K562 (cell line): ENCODE data around the gene KCNK18. TPM values are rescaled to one million over a fixed set of nuclear protein-coding genes. Genes with fewer than 3 reads are reported as not detected.

Experiments
- ATAC-seq: fragments of 200-7000 bp; cut with Tn5 transposase; 3 replicates; pipeline ENCODE4 v1.9.1; 2020; ENCODE audit warnings: moderate library complexity
- BruUV-seq: library from RNA; stranded (reverse); fragments of 400-500 nt; replicated peaks from 2 replicates; lab custom pipeline; 2021; lab: Mats Ljungman, UMichigan
- CTCF ChIA-PET: fragments of 300-600 bp; formaldehyde crosslinking; extraction: SDS; loops from one replicate; lab custom pipeline; 2021; ENCODE audit warnings: low intra/inter-chr PET ratio; lab: Yijun Ruan, JAX
- POLR2A ChIA-PET: fragments of 300-600, 350-650 bp; sonication (Branson Sonifier 250); formaldehyde crosslinking; extraction: SDS; loops from one replicate; lab custom pipeline; 2021; ENCODE audit warnings: antibody characterized with exemption, inconsistent platforms; lab: Yijun Ruan, JAX
- DNase-seq, 4 experiments: peaks; one replicate each; pipeline versions ENCODE4 v3.0.0 to v3.0.0-alpha.2; 2011 to 2018; ENCODE audit warnings: low spot score in 3 of 4, mixed read lengths in 3 of 4; ENCODE audit errors: extremely low read depth in 1 of 4
- FAIRE-seq: peaks from 2 replicates; lab custom pipeline; 2011; peaks lifted over from hg19 to GRCh38; lab: Jason Lieb, UNC
- H2AFZ ChIP-seq: 2 replicates; pipeline ENCODE4 v1.6.0; 2011; ENCODE audit warnings: low read depth, low read length, control low read depth, inconsistent platforms
- H3K27ac ChIP-seq: fragments of 200-600 bp; 3 replicates; pipeline ENCODE4 v1.8.0; 2011; ENCODE audit warnings: low read depth, mild to moderate bottlenecking, control low read depth, inconsistent platforms, low read length, moderate library complexity, mixed read lengths; ENCODE audit errors: extremely low read depth
- H3K27me3 ChIP-seq, 2 experiments: fragments of 300-600 bp in 1 of 2; 2 replicates in 1 of 2; 3 replicates in 1 of 2; pipeline versions ENCODE4 v1.6.0 to v1.8.0; 2011; ENCODE audit warnings: inconsistent platforms in 2 of 2, low read length in 2 of 2, mild to moderate bottlenecking in 1 of 2, mixed read lengths in 1 of 2, moderate library complexity in 1 of 2; ENCODE audit not compliant: control insufficient read depth in 2 of 2, insufficient read depth in 2 of 2
- H3K36me3 ChIP-seq: fragments of 300-600 bp; 3 replicates; pipeline ENCODE4 v1.8.0; 2011; ENCODE audit warnings: mild to moderate bottlenecking, low read length, inconsistent platforms; ENCODE audit not compliant: control insufficient read depth, insufficient read depth
- H3K4me1 ChIP-seq, 2 experiments: fragments of 200-600 bp in 1 of 2; replicated peaks in 1 of 2; 2 replicates in 1 of 2; 3 replicates in 1 of 2; pipeline versions ENCODE4 v1.5.1 to v1.8.0; 2011; ENCODE audit warnings: inconsistent platforms in 2 of 2, low read length in 2 of 2, mild to moderate bottlenecking in 1 of 2, mixed read lengths in 1 of 2, moderate library complexity in 1 of 2; ENCODE audit not compliant: control insufficient read depth in 2 of 2, insufficient read depth in 2 of 2
- H3K4me2 ChIP-seq: 2 replicates; pipeline ENCODE4 v1.6.1; 2011; ENCODE audit warnings: low read length, control low read depth, inconsistent platforms, mixed read lengths; ENCODE audit not compliant: insufficient read depth
- H3K4me3 ChIP-seq: fragments of 200-600 bp; sonication (generic), shearing (Covaris generic); 2 replicates; pipeline ENCODE4 v1.5.1; 2016; ENCODE audit warnings: control low read depth, inconsistent platforms
- H3K79me2 ChIP-seq: fragments of 200-600 bp; 3 replicates; pipeline ENCODE4 v1.8.0; 2011; ENCODE audit warnings: low read length, inconsistent platforms; ENCODE audit not compliant: control insufficient read depth, insufficient read depth
- H3K9ac ChIP-seq, 2 experiments: 2 replicates each; pipeline versions ENCODE4 v1.6.0 to v1.6.1; 2011; ENCODE audit warnings: low read depth in 2 of 2, low read length in 2 of 2, control low read depth in 1 of 2, inconsistent platforms in 1 of 2, mild to moderate bottlenecking in 1 of 2, mixed read lengths in 1 of 2; ENCODE audit not compliant: insufficient read depth in 1 of 2
- H3K9me1 ChIP-seq: one replicate; pipeline ENCODE4 v1.6.0; 2011; ENCODE audit warnings: inconsistent platforms, mild to moderate bottlenecking, low read length, moderate library complexity; ENCODE audit not compliant: control insufficient read depth, insufficient read depth
- H3K9me3 ChIP-seq: replicated peaks from 2 replicates; pipeline ENCODE4 v1.5.1; 2011; ENCODE audit warnings: low read depth, low read length, inconsistent platforms; ENCODE audit not compliant: control insufficient read depth, insufficient read depth
- H4K20me1 ChIP-seq: replicated peaks from 2 replicates; pipeline ENCODE4 v1.6.1; 2011; ENCODE audit warnings: low read length, inconsistent platforms, mixed read lengths; ENCODE audit not compliant: control insufficient read depth, insufficient read depth
- CBX2 ChIP-seq: fragments of 200-600 bp; sonication (generic); IDR thresholded peaks from one replicate; pipeline ENCODE4 v1.6.1; 2012; ENCODE audit warnings: mild to moderate bottlenecking, low read length, inconsistent platforms; ENCODE audit not compliant: insufficient read depth, poor library complexity, severe bottlenecking
- CTBP1 ChIP-seq: fragments of 450-650 bp; IDR thresholded peaks from 2 replicates; pipeline ENCODE4 v1.6.1; 2016; ENCODE audit warnings: borderline replicate concordance
- HBP1 ChIP-seq: fragments of 450-650 bp; formaldehyde crosslinking; IDR thresholded peaks from 2 replicates; pipeline ENCODE4 v1.4.0; 2022; ENCODE audit warnings: missing genetic modification characterization
- NR0B1 ChIP-seq: fragments of 450-650 bp; IDR thresholded peaks from one replicate; pipeline ENCODE4 v1.6.1; 2018; ENCODE audit warnings: mild to moderate bottlenecking, moderate library complexity; ENCODE audit not compliant: partially characterized antibody
- RBBP5 ChIP-seq: fragments of 200-600 bp; sonication (generic); IDR thresholded peaks from 2 replicates; pipeline ENCODE4 v1.6.1; 2012; ENCODE audit warnings: borderline replicate concordance, mild to moderate bottlenecking, low read length, control low read depth, inconsistent platforms; ENCODE audit not compliant: insufficient read depth, poor library complexity, severe bottlenecking
- STAG1 ChIP-seq: sonication (generic); formaldehyde crosslinking; IDR thresholded peaks from 2 replicates; pipeline ENCODE4 v1.5.0; 2020; ENCODE audit warnings: missing genetic modification reagents, borderline replicate concordance
- TAF9B ChIP-seq: fragments of 450-650 bp; IDR thresholded peaks from 2 replicates; pipeline ENCODE4 v1.6.1; 2018; ENCODE audit warnings: mild to moderate bottlenecking; ENCODE audit not compliant: partially characterized antibody
- USF1 ChIP-seq: sonication (generic); formaldehyde crosslinking; IDR thresholded peaks from 2 replicates; pipeline ENCODE4 v1.9.0; 2022; ENCODE audit warnings: mild to moderate bottlenecking, missing genetic modification reagents
- ZC3H11A ChIP-seq: IDR thresholded peaks from 2 replicates; pipeline ENCODE4 v1.6.1; 2012; ENCODE audit warnings: low read depth, low read length, improper control_type of control experiment
- ZNF444 ChIP-seq: fragments of 250-450 bp; sonication (Bioruptor Pico); IDR thresholded peaks from 2 replicates; pipeline ENCODE4 v1.4.0; 2020; ENCODE audit warnings: mild to moderate bottlenecking, moderate library complexity
- ZNF764 ChIP-seq: fragments of 250-450 bp; sonication (Bioruptor Pico); IDR thresholded peaks from 2 replicates; pipeline ENCODE4 v1.4.0; 2020; ENCODE audit warnings: low read depth, mild to moderate bottlenecking, moderate library complexity
- WGBS: fragments of 100-300 bp; shearing (Covaris generic); methylation state at CpG from one replicate; pipeline ENCODE4 v1.1.6; 2016; ENCODE audit warnings: low coverage, mixed read lengths; ENCODE audit not compliant: insufficient coverage; ENCODE audit errors: missing lambda C conversion rate; 5-methylcytosine and 5-hydroxymethylcytosine counted together
- in situ Hi-C: fragments of 300-500 bp; cut with MboI; formaldehyde crosslinking; loops from 4 replicates; pipeline ENCODE4 v1.15.0; 2018; ENCODE audit warnings: inconsistent platforms, mixed read lengths
- intact Hi-C: fragments of 100-400 bp; cut with micrococcal nuclease; formaldehyde crosslinking; loops from 2 replicates; pipeline ENCODE4 v1.14.2; 2022
- polyA plus RNA-seq, 8 experiments: library from polyadenylated mRNA; depleted of rRNA in 4 of 8; stranded (reverse) in 5 of 8; unstranded in 3 of 8; fragments of >200 nt; fragmentation: Nextera tagmentation in 2 of 8; fragmentation: Illumina TruSeq in 1 of 8; extraction: Ambion mirVana in 2 of 8; extraction: Trizol in 1 of 8; gene quantifications; 2 replicates each; pipeline versions ENCODE4 v1.2.1 to v1.2.3, GENCODE V29; 2011 to 2014; ENCODE audit warnings: inconsistent platforms in 1 of 8, missing spikeins in 1 of 8
- total RNA-seq, 7 experiments: library from RNA; depleted of rRNA in 6 of 7; stranded (reverse); fragments of >200 nt in 6 of 7; fragmentation: Illumina TruSeq in 2 of 7; extraction: Trizol in 2 of 7; gene quantifications; 2 replicates each; pipeline versions ENCODE4 v1.2.1 to v1.2.3, GENCODE V29; 2011 to 2021; ENCODE audit warnings: low replicate concordance in 1 of 7
- TF ChIP-seq, protein P1 (sequence below): sonication (generic); formaldehyde crosslinking; IDR thresholded peaks from 2 replicates; pipeline ENCODE4 v1.8.1; 2023; ENCODE audit warnings: mild to moderate bottlenecking, missing genetic modification reagents
- TF ChIP-seq, protein P2 (sequence below): sonication (generic); formaldehyde crosslinking; IDR thresholded peaks from 2 replicates; pipeline ENCODE4 v1.4.0; 2020; ENCODE audit warnings: mild to moderate bottlenecking, missing genetic modification reagents

The KCNK18 gene
- total and polyA plus RNA-seq, 9 of the 15 experiments (the other 6 are each of a cell fraction or from before 2014, with no cell fraction given): not detected

- CTCF ChIA-PET: no interaction called here
- TF ChIP-seq, protein P1, sequence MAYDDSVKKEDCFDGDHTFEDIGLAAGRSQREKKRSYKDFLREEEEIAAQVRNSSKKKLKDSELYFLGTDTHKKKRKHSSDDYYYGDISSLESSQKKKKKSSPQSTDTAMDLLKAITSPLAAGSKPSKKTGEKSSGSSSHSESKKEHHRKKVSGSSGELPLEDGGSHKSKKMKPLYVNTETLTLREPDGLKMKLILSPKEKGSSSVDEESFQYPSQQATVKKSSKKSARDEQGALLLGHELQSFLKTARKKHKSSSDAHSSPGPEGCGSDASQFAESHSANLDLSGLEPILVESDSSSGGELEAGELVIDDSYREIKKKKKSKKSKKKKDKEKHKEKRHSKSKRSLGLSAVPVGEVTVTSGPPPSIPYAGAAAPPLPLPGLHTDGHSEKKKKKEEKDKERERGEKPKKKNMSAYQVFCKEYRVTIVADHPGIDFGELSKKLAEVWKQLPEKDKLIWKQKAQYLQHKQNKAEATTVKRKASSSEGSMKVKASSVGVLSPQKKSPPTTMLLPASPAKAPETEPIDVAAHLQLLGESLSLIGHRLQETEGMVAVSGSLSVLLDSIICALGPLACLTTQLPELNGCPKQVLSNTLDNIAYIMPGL (CRISPR knock-in tag): no peak
- TF ChIP-seq HBP1 (CRISPR knock-in tag) (no peak), USF1 (no peak), ZC3H11A (no peak), ZNF764 (CRISPR knock-in tag) (no peak), CTBP1 (no peak), TAF9B (no peak), STAG1 (CRISPR knock-in tag) (no peak), ZNF444 (CRISPR knock-in tag) (no peak), CBX2 (no peak), NR0B1 (no peak), RBBP5 (no peak)
- TF ChIP-seq, protein P2, sequence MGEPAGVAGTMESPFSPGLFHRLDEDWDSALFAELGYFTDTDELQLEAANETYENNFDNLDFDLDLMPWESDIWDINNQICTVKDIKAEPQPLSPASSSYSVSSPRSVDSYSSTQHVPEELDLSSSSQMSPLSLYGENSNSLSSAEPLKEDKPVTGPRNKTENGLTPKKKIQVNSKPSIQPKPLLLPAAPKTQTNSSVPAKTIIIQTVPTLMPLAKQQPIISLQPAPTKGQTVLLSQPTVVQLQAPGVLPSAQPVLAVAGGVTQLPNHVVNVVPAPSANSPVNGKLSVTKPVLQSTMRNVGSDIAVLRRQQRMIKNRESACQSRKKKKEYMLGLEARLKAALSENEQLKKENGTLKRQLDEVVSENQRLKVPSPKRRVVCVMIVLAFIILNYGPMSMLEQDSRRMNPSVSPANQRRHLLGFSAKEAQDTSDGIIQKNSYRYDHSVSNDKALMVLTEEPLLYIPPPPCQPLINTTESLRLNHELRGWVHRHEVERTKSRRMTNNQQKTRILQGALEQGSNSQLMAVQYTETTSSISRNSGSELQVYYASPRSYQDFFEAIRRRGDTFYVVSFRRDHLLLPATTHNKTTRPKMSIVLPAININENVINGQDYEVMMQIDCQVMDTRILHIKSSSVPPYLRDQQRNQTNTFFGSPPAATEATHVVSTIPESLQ (CRISPR knock-in tag): no peak
Observed at GRCh38 chr10:117222976-117223692, 25.8 kb downstream of the KCNK18 start.

More at GRCh38 chr10:117222976-117223692, 25.8 kb downstream of the KCNK18 start:
- Histone ChIP-seq H3K36me3 (no peaks in the 10 kb centered on the region), H4K20me1 (no peaks in the 10 kb centered on the region), H3K4me1 (no peaks in the 10 kb centered on the region; a peak in 2 of 5 replicates), H3K27me3 (peaks cover 3 to 21% of the 10 kb centered on the region in 2 experiments; a peak in 4 of 5 replicates), H3K9me3 (no peaks in the 10 kb centered on the region), H3K4me3 (no peak overlapping the region), H3K27ac (no peak overlapping the region), H3K9ac (no peak overlapping the region), H3K79me2 (no peaks in the 10 kb centered on the region), H3K4me2 (no peak overlapping the region), H3K9me1 (no peaks in the 10 kb centered on the region), H2AFZ (no peak overlapping the region)
- no peak for ATAC-seq
- no TSS peak for BruUV-seq
- 0% methylated on average over 3 of the region's 4 CpGs for WGBS
- DNase-seq: no peak
- POLR2A ChIA-PET: no interaction called here
- FAIRE-seq: no peak
- in situ Hi-C loops: loop anchor here (25.0 kb wide), 1 partner anchor 1014 kb away; no protein-coding TSS in a partner anchor
- intact Hi-C loops: no loop called here
